WTC11 (cell line): ENCODE results near the gene DLG1. TPM values are rescaled to one million over a fixed set of nuclear protein-coding genes. Genes with fewer than 3 reads are reported as not detected.

ENCODE experiments used
- ATAC-seq: fragments of 200-7000 bp; cut with Tn5 transposase; 2 replicates; pipeline ENCODE4 v1.10.0; 2021; ENCODE audit warnings: mild to moderate bottlenecking, moderate library complexity
- CTCF ChIA-PET: fragments of 300-600 bp; sonication (Branson Sonifier 250); formaldehyde crosslinking; loops from one replicate; lab custom pipeline; 2021; ENCODE audit warnings: antibody characterized with exemption; lab: Charles Lee
- POLR2A ChIA-PET: fragments of 350-600 bp; sonication (Branson Sonifier 250); formaldehyde crosslinking; loops from one replicate; lab custom pipeline; 2021; ENCODE audit warnings: antibody characterized with exemption; lab: Charles Lee
- DNase-seq: peaks from one replicate; pipeline ENCODE4 v3.0.0; 2021; ENCODE audit warnings: low spot score
- H3K27ac Mint-ChIP-seq: 2 replicates; pipeline ENCODE4 v1.8.0; 2021; ENCODE audit warnings: mixed read lengths
- H3K27me3 Mint-ChIP-seq: 2 replicates; pipeline ENCODE4 v1.8.0; 2021; ENCODE audit warnings: low read depth, mild to moderate bottlenecking, moderate library complexity, mixed read lengths
- H3K36me3 Mint-ChIP-seq: 2 replicates; pipeline ENCODE4 v1.8.0; 2021; ENCODE audit warnings: mixed read lengths
- H3K4me1 Mint-ChIP-seq: 2 replicates; pipeline ENCODE4 v1.8.0; 2022; ENCODE audit warnings: mixed read lengths
- H3K4me3 Mint-ChIP-seq: 2 replicates; pipeline ENCODE4 v1.8.0; 2021; ENCODE audit warnings: mild to moderate bottlenecking, moderate library complexity, mixed read lengths
- H3K9me3 Mint-ChIP-seq: 2 replicates; pipeline ENCODE4 v1.8.0; 2021; ENCODE audit warnings: mixed read lengths
- FOXK1 ChIP-seq: sonication (generic); formaldehyde crosslinking; IDR thresholded peaks from 2 replicates; pipeline ENCODE4 v1.8.0; 2022; ENCODE audit warnings: mild to moderate bottlenecking, moderate library complexity, missing genetic modification reagents
- FOXP1 ChIP-seq: sonication (generic); formaldehyde crosslinking; IDR thresholded peaks from 2 replicates; pipeline ENCODE4 v1.8.0; 2022; ENCODE audit warnings: missing genetic modification reagents, mild to moderate bottlenecking, moderate library complexity, borderline replicate concordance
- FOXP4 ChIP-seq: sonication (generic); formaldehyde crosslinking; IDR thresholded peaks from 2 replicates; pipeline ENCODE4 v1.8.0; 2022; ENCODE audit warnings: mild to moderate bottlenecking, missing genetic modification reagents
- GTF2I ChIP-seq: fragments of 250-450 bp; sonication (Bioruptor Pico); conservative IDR thresholded peaks from 2 replicates; pipeline ENCODE4 v1.4.0; 2021; ENCODE audit warnings: mild to moderate bottlenecking
- MAX ChIP-seq: sonication (generic); formaldehyde crosslinking; IDR thresholded peaks from 2 replicates; pipeline ENCODE4 v1.8.0; 2022; ENCODE audit warnings: mild to moderate bottlenecking, missing genetic modification reagents
- MLX ChIP-seq: sonication (generic); formaldehyde crosslinking; IDR thresholded peaks from 2 replicates; pipeline ENCODE4 v1.8.1; 2023; ENCODE audit warnings: mild to moderate bottlenecking, missing genetic modification reagents, moderate library complexity
- NFE2L1 ChIP-seq: sonication (generic); formaldehyde crosslinking; IDR thresholded peaks from 2 replicates; pipeline ENCODE4 v1.8.1; 2023; ENCODE audit warnings: missing genetic modification reagents
- NR3C1 ChIP-seq: sonication (generic); formaldehyde crosslinking; conservative IDR thresholded peaks from 2 replicates; pipeline ENCODE4 v1.8.1; 2023; ENCODE audit warnings: low read depth, mild to moderate bottlenecking, missing genetic modification reagents
- SMAD4 ChIP-seq: sonication (generic); formaldehyde crosslinking; IDR thresholded peaks from 2 replicates; pipeline ENCODE4 v1.8.0; 2022; ENCODE audit warnings: mild to moderate bottlenecking, missing genetic modification reagents
- SOX15 ChIP-seq: fragments of 250-450 bp; sonication (Bioruptor Pico); IDR thresholded peaks from 2 replicates; pipeline ENCODE4 v1.9.0; 2021; ENCODE audit warnings: mild to moderate bottlenecking
- TEAD4 ChIP-seq: sonication (generic); formaldehyde crosslinking; IDR thresholded peaks from 2 replicates; pipeline ENCODE4 v1.8.0; 2022; ENCODE audit warnings: mild to moderate bottlenecking, missing genetic modification reagents
- USF1 ChIP-seq: sonication (generic); formaldehyde crosslinking; IDR thresholded peaks from 2 replicates; pipeline ENCODE4 v1.8.0; 2022; ENCODE audit warnings: mild to moderate bottlenecking, missing genetic modification reagents
- ZBTB21 ChIP-seq: sonication (generic); formaldehyde crosslinking; IDR thresholded peaks from 2 replicates; pipeline ENCODE4 v1.8.1; 2023; ENCODE audit warnings: mild to moderate bottlenecking, missing genetic modification reagents, borderline replicate concordance
- ZMAT4 ChIP-seq: fragments of 250-450 bp; sonication (Bioruptor Pico); IDR thresholded peaks from 2 replicates; pipeline ENCODE4 v1.9.0; 2021; ENCODE audit warnings: mild to moderate bottlenecking
- ZNF281 ChIP-seq: sonication (generic); formaldehyde crosslinking; IDR thresholded peaks from 2 replicates; pipeline ENCODE4 v1.8.0; 2023; ENCODE audit warnings: mild to moderate bottlenecking, missing genetic modification reagents
- ZNF317 ChIP-seq: sonication (generic); formaldehyde crosslinking; IDR thresholded peaks from 2 replicates; pipeline ENCODE4 v1.8.1; 2023; ENCODE audit warnings: low read depth, mild to moderate bottlenecking, moderate library complexity, missing genetic modification reagents, borderline replicate concordance
- ZNF396 ChIP-seq: fragments of 250-450 bp; sonication (Bioruptor Pico); IDR thresholded peaks from 2 replicates; pipeline ENCODE4 v1.8.0; 2021; ENCODE audit warnings: mild to moderate bottlenecking, moderate library complexity, borderline replicate concordance
- ZNF512 ChIP-seq: sonication (generic); formaldehyde crosslinking; IDR thresholded peaks from 2 replicates; pipeline ENCODE4 v1.8.1; 2022; ENCODE audit warnings: missing genetic modification reagents, borderline replicate concordance
- total RNA-seq: library from RNA; stranded (reverse); gene quantifications from 3 replicates; pipeline ENCODE4 v1.2.3, GENCODE V29; 2021
- TF ChIP-seq, protein P1 (sequence below): sonication (generic); formaldehyde crosslinking; conservative IDR thresholded peaks from 2 replicates; pipeline ENCODE4 v1.8.1; 2023; ENCODE audit warnings: mild to moderate bottlenecking, low read depth, missing genetic modification reagents, moderate library complexity

The DLG1 gene
- total RNA-seq, 1 experiment from 2014 or later: 81.1 TPM

DNA sequence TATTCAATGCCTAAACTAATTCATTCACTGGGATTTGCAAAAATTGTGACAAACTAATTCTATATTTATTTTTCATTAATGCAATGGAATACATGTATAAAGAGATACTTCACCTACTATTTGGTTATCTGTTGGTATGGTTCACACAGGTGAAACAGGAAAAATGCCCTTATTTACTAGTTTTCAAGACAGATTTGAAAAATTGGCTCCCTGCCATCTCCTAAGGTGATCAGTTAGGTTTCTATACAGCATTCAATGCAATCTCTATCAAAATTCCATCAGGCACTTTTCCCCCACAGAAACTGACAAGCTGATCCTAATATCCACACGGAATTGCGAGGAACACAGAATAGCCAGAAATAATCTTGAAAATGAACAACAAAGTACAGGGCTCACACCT is 101.1 kb downstream of the DLG1 start:
- H3K4me3 Mint-ChIP-seq: no peak overlapping the region
- POLR2A ChIA-PET: no interaction called here
- peaks cover 9% of the 10 kb centered on the region for H3K4me1 Mint-ChIP-seq
- CTCF ChIA-PET: no interaction called here
- no peaks in the 10 kb centered on the region for H3K27me3 Mint-ChIP-seq
- DNase-seq (no peak), ATAC-seq (no peak)
- H3K36me3 Mint-ChIP-seq: no peaks in the 10 kb centered on the region
- TF ChIP-seq ZBTB21 (CRISPR knock-in tag) (no peak), NR3C1 (CRISPR knock-in tag) (no peak), GTF2I (CRISPR knock-in tag) (no peak), TEAD4 (CRISPR knock-in tag) (no peak), ZNF317 (CRISPR knock-in tag) (no peak), ZNF281 (CRISPR knock-in tag) (no peak), ZMAT4 (CRISPR knock-in tag) (no peak), NFE2L1 (no peak), MLX (no peak), ZNF396 (CRISPR knock-in tag) (no peak), USF1 (CRISPR knock-in tag) (no peak)
- TF ChIP-seq, protein P1, sequence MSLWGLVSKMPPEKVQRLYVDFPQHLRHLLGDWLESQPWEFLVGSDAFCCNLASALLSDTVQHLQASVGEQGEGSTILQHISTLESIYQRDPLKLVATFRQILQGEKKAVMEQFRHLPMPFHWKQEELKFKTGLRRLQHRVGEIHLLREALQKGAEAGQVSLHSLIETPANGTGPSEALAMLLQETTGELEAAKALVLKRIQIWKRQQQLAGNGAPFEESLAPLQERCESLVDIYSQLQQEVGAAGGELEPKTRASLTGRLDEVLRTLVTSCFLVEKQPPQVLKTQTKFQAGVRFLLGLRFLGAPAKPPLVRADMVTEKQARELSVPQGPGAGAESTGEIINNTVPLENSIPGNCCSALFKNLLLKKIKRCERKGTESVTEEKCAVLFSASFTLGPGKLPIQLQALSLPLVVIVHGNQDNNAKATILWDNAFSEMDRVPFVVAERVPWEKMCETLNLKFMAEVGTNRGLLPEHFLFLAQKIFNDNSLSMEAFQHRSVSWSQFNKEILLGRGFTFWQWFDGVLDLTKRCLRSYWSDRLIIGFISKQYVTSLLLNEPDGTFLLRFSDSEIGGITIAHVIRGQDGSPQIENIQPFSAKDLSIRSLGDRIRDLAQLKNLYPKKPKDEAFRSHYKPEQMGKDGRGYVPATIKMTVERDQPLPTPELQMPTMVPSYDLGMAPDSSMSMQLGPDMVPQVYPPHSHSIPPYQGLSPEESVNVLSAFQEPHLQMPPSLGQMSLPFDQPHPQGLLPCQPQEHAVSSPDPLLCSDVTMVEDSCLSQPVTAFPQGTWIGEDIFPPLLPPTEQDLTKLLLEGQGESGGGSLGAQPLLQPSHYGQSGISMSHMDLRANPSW (CRISPR knock-in tag): no peak
- no peak overlapping the region for H3K27ac Mint-ChIP-seq
- H3K9me3 Mint-ChIP-seq: peaks cover 5% of the 10 kb centered on the region

DNA sequence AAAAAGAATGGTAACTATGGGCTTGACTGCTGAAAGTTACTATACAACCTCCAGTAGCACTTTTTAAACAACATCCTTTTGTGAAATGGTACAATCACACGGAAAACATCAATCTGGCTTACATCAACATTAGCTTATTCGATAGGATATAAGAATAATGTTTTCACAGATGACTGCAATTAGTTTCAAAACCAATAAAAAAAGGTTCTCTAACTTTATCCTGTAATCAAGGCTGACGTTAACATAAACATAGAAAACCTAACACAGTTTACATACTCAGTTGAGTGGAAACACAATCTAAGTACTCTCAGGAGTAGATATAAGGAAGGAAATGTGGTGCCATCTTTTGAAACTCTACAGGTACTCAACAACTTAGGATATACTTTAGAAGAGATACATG is 102.2 kb downstream of the DLG1 start:
- Mint-ChIP-seq H3K9me3 (peaks cover 7% of the 10 kb centered on the region), H3K36me3 (peaks cover 2% of the 10 kb centered on the region), H3K27me3 (no peaks in the 10 kb centered on the region), H3K4me1 (no peaks in the 10 kb centered on the region), H3K27ac (no peak overlapping the region), H3K4me3 (no peak overlapping the region)
- ChIA-PET CTCF (interaction anchor here (0.6 kb wide), 1 partner anchor 10 kb away, joined by 4 read pairs; no protein-coding TSS in a partner anchor), POLR2A (no interaction called here)
- DNase-seq: no peak
- ATAC-seq: no peak
- TF ChIP-seq FOXK1 (CRISPR knock-in tag) (no peak), SMAD4 (no peak), MAX (CRISPR knock-in tag) (no peak), ZNF512 (no peak), SOX15 (CRISPR knock-in tag) (no peak), FOXP1 (CRISPR knock-in tag) (no peak), ZNF281 (CRISPR knock-in tag) (no peak), FOXP4 (CRISPR knock-in tag) (no peak)
